SK-N-MC (cell line): ENCODE measurements around the gene KANSL3.

Source experiments
- EZH2 ChIP-seq: fragments of 200-600 bp; sonication (generic); IDR thresholded peaks from one replicate; pipeline ENCODE4 v1.6.1; 2017; ENCODE audit warnings: antibody characterized with exemption
- FOXP2 ChIP-seq: optimal IDR thresholded peaks from 2 replicates; pipeline ENCODE3; 2011; ENCODE audit warnings: mild to moderate bottlenecking, moderate library complexity; ENCODE audit not compliant: insufficient read depth; ENCODE audit errors: extremely low read length, control extremely low read depth
- POLR2AphosphoS5 ChIP-seq: IDR thresholded peaks from 2 replicates; pipeline ENCODE4 v1.6.1; 2012; ENCODE audit warnings: mild to moderate bottlenecking, low read depth, low read length, borderline replicate concordance

DNA sequence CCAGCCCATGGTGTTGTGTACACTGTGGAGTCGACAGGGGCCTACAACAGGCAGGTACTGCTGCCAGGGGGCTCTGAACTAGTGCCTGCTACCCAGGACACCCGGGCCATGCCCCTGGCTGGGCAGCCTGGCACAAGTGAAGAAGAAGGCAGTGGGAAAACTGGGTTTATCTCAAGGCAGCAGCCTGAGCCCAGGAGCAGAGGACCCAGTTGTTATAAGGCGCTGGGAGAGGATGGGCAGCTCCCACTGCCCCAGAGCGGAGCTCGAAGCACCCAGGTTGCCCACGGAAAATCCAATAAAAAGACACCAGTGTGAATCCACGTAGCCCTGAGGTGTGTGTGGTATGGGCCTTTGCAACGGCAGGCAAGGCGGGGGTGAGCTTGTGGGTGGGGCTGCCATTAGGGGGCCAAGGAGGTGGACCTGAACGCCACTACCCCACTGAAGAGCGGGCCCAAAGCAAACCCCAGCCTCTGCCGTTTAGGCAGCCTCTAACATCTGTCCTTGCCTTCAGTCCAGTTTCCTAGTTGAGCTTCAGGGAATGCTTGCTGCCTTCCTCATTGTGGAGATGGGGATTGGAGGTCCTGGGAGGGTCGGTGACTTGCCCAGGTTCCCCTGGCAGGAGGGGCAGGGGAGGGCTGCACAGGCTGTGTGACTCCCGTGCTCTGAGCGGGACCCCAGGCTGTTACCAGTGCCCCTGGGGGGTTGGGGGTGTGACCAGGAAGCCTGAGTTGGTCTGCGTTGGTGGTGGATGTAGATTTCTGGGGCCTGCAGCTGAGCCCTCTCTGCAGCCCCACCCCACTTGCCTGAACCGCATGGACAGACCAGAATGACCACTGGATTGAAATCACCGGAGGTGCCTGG, 85.6 kb downstream of the KANSL3 start:
- TF ChIP-seq POLR2AphosphoS5 (no peak), EZH2 (no peak), FOXP2 (no peak)
